HG03135 (cell line): ENCODE results near the gene DPP7.
"Not testable (repeated sequence)": the region's sequence is repeated elsewhere in the genome, so short reads cannot be mapped to it uniquely, and the experiment has no call there.

Source experiments
- ATAC-seq: cut with Tn5 transposase; IDR thresholded peaks from one replicate; pipeline ENCODE4 v1.9.1; 2021; ENCODE audit warnings: mild to moderate bottlenecking, moderate library complexity; ENCODE audit not compliant: unreplicated experiment

The DPP7 gene

DNA sequence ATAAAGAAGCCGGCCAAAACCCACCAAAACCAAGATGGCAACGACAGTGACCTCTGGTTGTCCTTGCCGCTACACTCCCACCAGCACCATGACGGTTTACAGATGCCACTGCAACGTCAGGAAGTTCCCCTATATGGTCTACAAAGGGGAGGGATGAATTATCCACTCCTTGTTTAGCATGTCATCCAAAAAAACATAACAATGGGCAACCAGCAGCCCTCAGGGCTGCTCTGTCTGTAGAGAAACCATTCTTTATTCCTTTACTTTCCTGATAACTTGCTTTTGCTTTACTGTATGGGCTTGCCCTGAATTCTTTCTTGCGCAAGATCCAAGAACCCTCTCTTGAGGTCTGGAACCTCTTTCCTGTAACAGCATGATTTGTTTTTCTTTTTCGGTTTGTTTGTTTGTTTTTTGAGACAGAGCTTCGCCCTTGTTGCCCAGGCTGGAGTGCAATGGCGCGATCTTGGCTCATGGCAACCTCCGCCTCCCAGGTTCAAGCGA lies 39.2 kb downstream of the DPP7 start:
- no peak for ATAC-seq

GRCh38 chr9:137074657-137075274 lies 39.8 kb downstream of the DPP7 start:
- ATAC-seq = no peak

DNA sequence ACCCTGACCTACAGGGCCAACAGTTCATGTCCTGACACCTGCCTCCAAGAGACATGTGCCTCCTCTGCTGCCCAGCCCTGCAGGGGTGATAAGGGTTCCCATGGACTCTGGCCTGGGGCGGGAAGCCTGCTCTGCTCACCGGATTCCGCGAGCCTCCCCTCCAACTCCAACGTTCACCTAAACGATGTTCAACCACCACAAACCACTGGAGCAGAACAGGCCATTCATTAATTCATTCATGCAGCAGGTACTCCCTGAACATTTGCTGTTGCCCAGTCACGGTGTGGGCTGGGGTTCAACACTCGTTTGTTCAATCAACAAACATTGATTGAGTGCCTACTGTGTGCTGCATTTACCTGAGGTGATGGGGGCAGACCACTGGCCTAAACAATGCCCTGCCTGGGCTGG lies 40.5 kb downstream of the DPP7 start:
- ATAC-seq = no peak

DNA sequence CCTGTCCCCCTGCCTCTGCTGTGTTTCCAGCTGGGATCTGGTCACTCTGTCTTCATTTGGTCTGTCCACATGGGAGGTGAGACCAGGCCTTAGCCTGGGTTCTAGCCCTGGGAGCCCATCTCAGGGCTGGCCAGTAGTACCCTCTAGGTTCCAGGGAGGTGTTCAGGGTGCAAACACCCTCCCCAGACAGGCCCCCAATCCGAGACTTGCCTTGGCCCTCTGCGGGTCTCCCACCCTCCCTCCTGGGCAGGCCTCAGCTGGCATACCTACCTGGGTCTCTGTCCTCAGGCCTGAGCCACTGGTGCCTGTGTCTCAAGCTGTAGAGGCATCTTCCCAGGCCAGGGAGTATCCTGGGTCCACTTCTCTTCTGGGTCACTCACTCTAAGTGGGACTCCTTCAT lies 43.3 kb downstream of the DPP7 start:
- ATAC-seq = no peak

- peak; percentile 3 for ATAC-seq
Measured at GRCh38 chr9:137070906-137071275, 43.6 kb downstream of the DPP7 start.

- peak; percentile 70 for ATAC-seq
Measured at GRCh38 chr9:137070201-137070905, 44.2 kb downstream of the DPP7 start, which contains the start of gene SAPCD2. SAPCD2 (minus strand) TSS chr9:137070557; CDS start chr9:137070460, 97 bp downstream.

DNA sequence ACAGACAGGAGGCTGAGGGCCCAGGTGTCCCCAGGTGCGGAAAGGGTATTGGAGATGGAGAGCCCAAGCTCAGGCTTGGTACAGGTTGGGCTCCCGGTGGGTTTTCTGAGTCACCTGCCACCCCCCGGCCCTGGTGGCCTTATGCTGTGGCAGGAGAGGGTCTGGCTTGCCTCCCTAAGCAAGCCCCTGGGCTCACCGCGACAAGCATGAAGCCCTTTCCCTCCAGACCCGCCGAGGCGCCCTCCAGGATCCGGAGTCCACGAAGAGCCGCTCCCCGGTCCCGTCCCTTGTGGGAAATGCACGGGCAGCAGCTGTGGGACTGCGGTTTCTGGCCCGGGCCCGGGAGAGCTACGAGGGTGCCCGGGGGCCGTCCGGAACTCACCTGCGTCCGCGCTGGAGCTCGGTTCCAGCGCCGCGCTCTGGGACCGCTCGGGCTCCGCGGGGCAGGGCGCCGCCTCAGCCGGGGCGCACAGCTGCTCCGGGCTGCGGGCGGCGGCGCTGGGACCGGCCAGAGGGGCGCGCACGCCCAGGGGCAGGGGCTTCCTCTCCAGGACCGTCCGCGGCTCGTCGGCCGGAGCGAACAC lies 44.9 kb downstream of the DPP7 start:
- no peak for ATAC-seq

- ATAC-seq = no peak
Measured at GRCh38 chr9:137068539-137069507, 45.7 kb downstream of the DPP7 start.

GRCh38 chr9:137067860-137068538 lies 46.5 kb downstream of the DPP7 start:
- no peak for ATAC-seq

GRCh38 chr9:137066096-137066861 lies 48.3 kb downstream of the DPP7 start:
- ATAC-seq = no peak

- no peak for ATAC-seq
Measured at GRCh38 chr9:137065336-137065967, 49.1 kb downstream of the DPP7 start.

DNA sequence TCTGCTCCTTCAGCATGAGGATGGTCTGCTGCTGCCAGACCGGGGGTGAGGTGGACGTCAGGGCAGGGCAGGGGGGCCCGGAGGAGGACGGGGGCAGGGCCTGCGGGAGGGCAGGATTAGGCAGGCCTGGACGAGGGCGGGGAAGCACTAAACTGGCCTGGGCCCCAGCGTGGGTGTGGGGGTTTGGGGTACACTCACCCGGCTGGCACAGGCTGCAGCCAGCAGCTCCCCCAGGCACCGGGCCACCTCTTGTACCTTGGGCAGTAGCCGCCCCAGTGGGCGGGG lies 49.7 kb downstream of the DPP7 start:
- ATAC-seq = no peak

GRCh38 chr9:137064027-137064879 lies 50.3 kb downstream of the DPP7 start:
- ATAC-seq = no peak

GRCh38 chr9:137063311-137064026 lies 51.1 kb downstream of the DPP7 start:
- no peak for ATAC-seq

DNA sequence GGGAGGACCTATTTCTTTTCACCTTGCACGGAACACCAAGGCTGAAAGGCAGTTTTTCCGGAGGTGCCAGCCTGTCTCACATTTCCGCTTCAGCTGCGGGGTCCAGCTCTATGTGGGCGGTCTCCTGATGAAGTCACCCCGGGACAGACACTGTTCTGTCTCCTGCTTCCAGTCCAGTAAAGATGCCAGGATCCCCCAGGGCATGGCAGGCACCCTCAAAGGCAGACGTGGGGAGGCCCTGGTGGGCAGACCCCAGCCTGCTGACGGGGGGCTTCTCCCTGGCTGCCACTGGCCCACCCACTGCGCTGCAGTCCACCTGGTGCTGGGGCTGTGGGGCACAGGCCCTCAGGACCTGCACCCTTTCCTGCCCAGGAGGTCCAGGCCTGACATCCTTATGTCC lies 51.7 kb downstream of the DPP7 start:
- ATAC-seq = not testable (repeated sequence)

DNA sequence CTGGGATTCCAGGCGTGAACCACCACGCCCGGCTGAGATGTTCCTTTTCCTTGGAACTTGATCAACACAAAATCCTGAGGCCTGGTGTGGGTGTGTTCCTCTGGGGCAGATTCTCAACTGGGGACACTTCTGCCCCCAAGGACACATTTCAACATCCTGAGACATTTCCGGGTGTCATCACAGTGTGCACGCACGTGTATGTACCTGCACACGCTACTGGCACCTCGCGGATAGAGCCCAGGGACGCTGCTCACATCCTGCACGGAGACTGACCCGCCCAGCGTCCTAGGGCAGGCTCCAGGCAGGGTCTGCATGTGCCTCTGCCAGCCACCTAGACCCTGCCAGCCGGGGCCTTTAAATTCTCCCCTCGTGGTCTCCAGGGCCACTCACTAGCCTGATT lies 52.1 kb downstream of the DPP7 start:
- no peak for ATAC-seq
